Astrocyte of the spinal cord (primary cell): Measurements from ENCODE around the gene PIK3R5.

ENCODE experiments used
- DNase-seq: peaks from one replicate; pipeline ENCODE4 v3.0.0; 2011; ENCODE audit warnings: low read depth, low spot score
- H3K4me3 ChIP-seq: 2 replicates; pipeline ENCODE4 v1.5.1; 2011; ENCODE audit warnings: low read depth, mild to moderate bottlenecking, low read length, moderate library complexity
- CTCF ChIP-seq: IDR thresholded peaks from 2 replicates; pipeline ENCODE4 v1.5.1; 2012; ENCODE audit warnings: low read depth, mild to moderate bottlenecking, low read length, inconsistent platforms
- in situ Hi-C: cut with HindIII; loops from 2 replicates; pipeline ENCODE4 v1.10.0; 2017; ENCODE audit warnings: low sequenced_read_pairs

PIK3R5 gene

GRCh38 chr17:8835106-8835505 is 130.4 kb downstream of the PIK3R5 start:
- no peak overlapping the region for H3K4me3 ChIP-seq
- TF ChIP-seq CTCF: no peak
- in situ Hi-C loops: no loop called here
- no peak for DNase-seq

GRCh38 chr17:8832711-8833352 is 132.7 kb downstream of the PIK3R5 start:
- H3K4me3 ChIP-seq: no peak overlapping the region
- no peak for DNase-seq
- TF ChIP-seq CTCF: peak; percentile 40
- in situ Hi-C loops: no loop called here

GRCh38 chr17:8831234-8831849 is 134.2 kb downstream of the PIK3R5 start:
- no peak for TF ChIP-seq CTCF
- in situ Hi-C loops: no loop called here

GRCh38 chr17:8830141-8830540 is 135.4 kb downstream of the PIK3R5 start:
- in situ Hi-C loops: no loop called here
- TF ChIP-seq CTCF: no peak
- no peak overlapping the region for H3K4me3 ChIP-seq
- DNase-seq: no peak

More at GRCh38 chr17:8831234-8831849, 134.2 kb downstream of the PIK3R5 start:
- no peak overlapping the region for H3K4me3 ChIP-seq
- no peak for DNase-seq

- in situ Hi-C loops: no loop called here
- TF ChIP-seq CTCF: no peak
- H3K4me3 ChIP-seq: no peak overlapping the region
- DNase-seq: no peak
Measured at GRCh38 chr17:8829036-8829941, 136.2 kb downstream of the PIK3R5 start.
